Right lobe of liver (tissue), 6 donors: ENCODE results near the gene GLCE. TPM values are rescaled to one million over a fixed set of nuclear protein-coding genes. Genes with fewer than 3 reads are reported as not detected.

Experiments
- ATAC-seq, 4 donors: fragments of 200-7000 bp; cut with Tn5 transposase; one replicate each; pipeline ENCODE4 v1.9.1; 2020; ENCODE audit warnings: mild to moderate bottlenecking in 4 of 4, moderate library complexity in 4 of 4
- DNase-seq, 3 donors: peaks; one replicate each; pipeline ENCODE4 v3.0.0-alpha.2; 2020
- H3K27ac ChIP-seq, 3 donors: fragments of 200-600 bp; one replicate each; pipeline ENCODE4 v1.8.0; 2022
- H3K27me3 ChIP-seq, 2 donors: fragments of 200-600 bp; one replicate each; pipeline ENCODE4 v1.8.0; 2022
- H3K36me3 ChIP-seq, 4 donors: fragments of 200-600 bp; sonication (generic) in 1 of 4; one replicate each; pipeline versions ENCODE4 v1.5.1 to v1.8.0; 2017 to 2022; ENCODE audit warnings: control low read depth in 1 of 4
- H3K4me1 ChIP-seq, 4 donors: fragments of 200-600 bp; sonication (generic) in 1 of 4; one replicate each; pipeline versions ENCODE4 v1.5.1 to v1.8.0; 2017 to 2022; ENCODE audit warnings: control low read depth in 1 of 4
- H3K4me3 ChIP-seq, 3 donors: fragments of 200-600 bp; one replicate each; pipeline ENCODE4 v1.8.0; 2022
- H3K9me3 ChIP-seq, 4 donors: fragments of 200-600 bp; sonication (generic) in 1 of 4; one replicate each; pipeline versions ENCODE4 v1.5.1 to v1.8.0; 2017 to 2022; ENCODE audit warnings: control low read depth in 1 of 4
- POLR2A ChIP-seq: fragments of 450-650 bp; IDR thresholded peaks from one replicate; pipeline ENCODE4 v1.6.1; 2017; ENCODE audit warnings: antibody characterized with exemption, mild to moderate bottlenecking
- WGBS: methylation state at CpG from one replicate; pipeline ENCODE4 v1.1.6; 2018; ENCODE audit warnings: low coverage, low lambda C conversion rate; ENCODE audit not compliant: insufficient coverage; ENCODE audit errors: missing lambda C conversion rate; 5-methylcytosine and 5-hydroxymethylcytosine counted together
- intact Hi-C, 2 donors: fragments of 100-400 bp; cut with DNase I; formaldehyde crosslinking; loops; one replicate each; pipeline versions ENCODE4 v1.11.2 to v1.14.1; 2022
- total RNA-seq, 6 experiments: library from RNA; depleted of rRNA in 2 of 6; stranded (reverse); fragments of >200 nt in 2 of 6; fragmentation: NEBNext Ultra II Directional in 3 of 6; extraction: Animal tissue kit (Norgen Biotek cat#: 25700) in 3 of 6; gene quantifications; one replicate each; pipeline versions ENCODE4 v1.1.0 to v1.2.4, GENCODE V29; 2016 to 2023
- TF ChIP-seq, protein P1 (sequence below), 4 donors: fragments of 200-600 bp in 3 of 4; fragments of 450-650 bp in 1 of 4; IDR thresholded peaks; one replicate each; pipeline versions ENCODE4 v1.5.1 to v1.8.0; 2016 to 2022; ENCODE audit warnings: antibody characterized with exemption in 4 of 4, mild to moderate bottlenecking in 2 of 4
- donor health status: DM: no; HTN: yes; CAD: no.
- donor health status: DM: no; HTN: no; CAD: no.
- donor health status: DM: no; HTN: no; CAD: no.
- donor health status: DM: no; HTN: yes; CAD: no.
- donor health status: DM: no; HTN: yes; CAD: no.

Gene GLCE
- total RNA-seq, 6 experiments from 2014 or later: 8.1 to 23.5 (median 15.4) TPM

DNA sequence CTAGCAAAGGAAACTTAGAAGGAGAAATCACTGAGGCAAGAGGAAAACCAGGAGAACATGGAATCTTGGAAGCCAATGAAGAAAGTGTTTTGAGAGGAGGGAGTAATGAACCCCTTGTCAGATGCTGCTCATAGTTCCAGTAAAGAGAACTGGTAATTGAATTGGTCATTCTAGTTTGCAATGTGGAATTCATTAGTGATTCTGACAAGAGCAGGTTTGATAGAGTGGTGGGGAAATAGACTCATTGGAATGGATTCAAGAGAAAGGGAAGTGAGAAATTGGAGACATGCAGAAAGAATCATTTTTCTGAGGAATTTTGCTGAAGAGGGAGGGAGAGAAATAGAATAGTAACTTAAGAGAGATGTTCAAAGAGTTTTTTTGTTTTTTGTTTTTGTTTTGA lies 21.0 kb downstream of the GLCE start:
- no peak for TF ChIP-seq POLR2A
- TF ChIP-seq, protein P1, sequence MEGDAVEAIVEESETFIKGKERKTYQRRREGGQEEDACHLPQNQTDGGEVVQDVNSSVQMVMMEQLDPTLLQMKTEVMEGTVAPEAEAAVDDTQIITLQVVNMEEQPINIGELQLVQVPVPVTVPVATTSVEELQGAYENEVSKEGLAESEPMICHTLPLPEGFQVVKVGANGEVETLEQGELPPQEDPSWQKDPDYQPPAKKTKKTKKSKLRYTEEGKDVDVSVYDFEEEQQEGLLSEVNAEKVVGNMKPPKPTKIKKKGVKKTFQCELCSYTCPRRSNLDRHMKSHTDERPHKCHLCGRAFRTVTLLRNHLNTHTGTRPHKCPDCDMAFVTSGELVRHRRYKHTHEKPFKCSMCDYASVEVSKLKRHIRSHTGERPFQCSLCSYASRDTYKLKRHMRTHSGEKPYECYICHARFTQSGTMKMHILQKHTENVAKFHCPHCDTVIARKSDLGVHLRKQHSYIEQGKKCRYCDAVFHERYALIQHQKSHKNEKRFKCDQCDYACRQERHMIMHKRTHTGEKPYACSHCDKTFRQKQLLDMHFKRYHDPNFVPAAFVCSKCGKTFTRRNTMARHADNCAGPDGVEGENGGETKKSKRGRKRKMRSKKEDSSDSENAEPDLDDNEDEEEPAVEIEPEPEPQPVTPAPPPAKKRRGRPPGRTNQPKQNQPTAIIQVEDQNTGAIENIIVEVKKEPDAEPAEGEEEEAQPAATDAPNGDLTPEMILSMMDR (IDR thresholded peaks at IDR 0.05): no peak
- DNase-seq (no peak), ATAC-seq (no peak)
- H3K27me3 ChIP-seq: no peaks in the 10 kb centered on the region
- no peak overlapping the region for H3K4me3 ChIP-seq
- intact Hi-C loops: no loop called here
- H3K36me3 ChIP-seq: no peaks in the 10 kb centered on the region
- no peaks in the 10 kb centered on the region for H3K4me1 ChIP-seq
- H3K27ac ChIP-seq: no peak overlapping the region
- no peaks in the 10 kb centered on the region for H3K9me3 ChIP-seq

- Histone ChIP-seq H3K36me3 (no peaks in the 10 kb centered on the region), H3K4me3 (no peak overlapping the region), H3K27me3 (no peaks in the 10 kb centered on the region), H3K27ac (no peak overlapping the region), H3K9me3 (no peaks in the 10 kb centered on the region), H3K4me1 (no peaks in the 10 kb centered on the region)
- 100% methylated on average over 1 of the region's 1 CpG for WGBS
- DNase-seq (no peak), ATAC-seq (no peak)
- intact Hi-C loops: no loop called here
- TF ChIP-seq, protein P1 (IDR thresholded peaks at IDR 0.05): no peak
- TF ChIP-seq POLR2A: no peak
Observed at GRCh38 chr15:69185216-69185615, 24.8 kb downstream of the GLCE start.

GRCh38 chr15:69185706-69186105 lies 25.3 kb downstream of the GLCE start:
- H3K9me3 ChIP-seq: no peaks in the 10 kb centered on the region
- no peak overlapping the region for H3K4me3 ChIP-seq
- H3K4me1 ChIP-seq: no peaks in the 10 kb centered on the region
- intact Hi-C loops: no loop called here
- H3K27me3 ChIP-seq: no peaks in the 10 kb centered on the region
- TF ChIP-seq, protein P1 (IDR thresholded peaks at IDR 0.05): no peak
- no peak for TF ChIP-seq POLR2A
- H3K27ac ChIP-seq: no peak overlapping the region
- 92% methylated on average over 3 of the region's 3 CpGs for WGBS
- H3K36me3 ChIP-seq: no peaks in the 10 kb centered on the region
- no peak for DNase-seq
- ATAC-seq: peak in 1 of 4 donors; percentile 18

DNA sequence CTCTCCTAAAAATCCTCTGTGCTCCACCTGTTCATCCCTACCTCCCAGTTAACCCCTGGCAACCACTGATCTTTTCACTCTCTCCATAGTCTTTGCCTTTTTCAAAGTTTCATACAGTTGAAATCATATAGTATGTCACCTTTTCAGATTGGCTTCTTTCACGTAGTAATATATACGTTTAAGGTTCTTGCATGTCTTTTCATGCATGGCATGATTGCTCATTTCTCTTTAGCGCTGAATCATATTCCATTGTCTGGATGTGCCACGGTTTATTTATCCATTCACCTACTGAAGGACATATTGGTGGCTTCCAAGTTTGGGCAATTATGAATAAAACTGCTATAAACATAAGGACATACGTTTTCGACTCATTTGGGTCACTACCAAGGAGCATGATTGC lies 28.7 kb downstream of the GLCE start:
- peaks cover 0 to 8% (median 3%) of the 10 kb centered on the region in 4 donors for H3K4me1 ChIP-seq
- TF ChIP-seq, protein P1 (IDR thresholded peaks at IDR 0.05): no peak
- TF ChIP-seq POLR2A: no peak
- 97% methylated on average over 6 of the region's 6 CpGs for WGBS
- ATAC-seq (no peak), DNase-seq (no peak)
- no peak overlapping the region for H3K4me3 ChIP-seq
- H3K27ac ChIP-seq: no peak overlapping the region
- no peaks in the 10 kb centered on the region for H3K9me3 ChIP-seq
- H3K36me3 ChIP-seq: no peaks in the 10 kb centered on the region
- no peaks in the 10 kb centered on the region for H3K27me3 ChIP-seq
- intact Hi-C loops: no loop called here

DNA sequence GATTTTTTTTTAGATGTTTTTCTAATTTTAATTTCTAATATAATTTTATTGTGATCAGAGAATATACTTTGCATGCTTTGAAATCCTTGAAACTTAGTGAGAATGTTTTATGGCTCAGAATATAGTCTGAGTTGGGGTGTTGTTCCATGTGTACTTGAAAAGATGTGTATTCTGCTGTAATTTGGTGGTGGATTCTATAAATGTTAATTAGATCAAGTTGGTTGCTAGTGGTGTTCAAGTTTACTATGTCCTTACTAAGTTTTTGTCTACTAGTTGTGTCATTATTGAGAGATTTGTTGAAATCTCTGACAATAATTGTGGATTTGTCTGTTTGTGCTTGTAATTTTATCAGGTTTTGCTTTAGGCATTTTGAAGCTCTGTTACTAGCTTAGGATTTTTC lies 29.7 kb downstream of the GLCE start:
- Histone ChIP-seq H3K27ac (no peak overlapping the region), H3K27me3 (no peaks in the 10 kb centered on the region), H3K4me3 (no peak overlapping the region), H3K36me3 (no peaks in the 10 kb centered on the region), H3K9me3 (no peaks in the 10 kb centered on the region), H3K4me1 (peaks cover 0 to 17% (median 7%) of the 10 kb centered on the region in 4 donors)
- intact Hi-C loops: no loop called here
- ATAC-seq (no peak), DNase-seq (no peak)
- no peak for TF ChIP-seq POLR2A
- TF ChIP-seq, protein P1 (IDR thresholded peaks at IDR 0.05): no peak
